Measurements from ENCODE around the gene CPVL. TPM values are rescaled to one million over a fixed set of nuclear protein-coding genes. Genes with fewer than 3 reads are reported as not detected.

CPVL gene
- total RNA-seq, 1 donor from 2014 or later, result not detected

- FAIRE-seq (peak; percentile 77), DNase-seq (ENCODE audit: low read depth) (no peak)
- H3K4me3 ChIP-seq (ENCODE audit: low read depth, low read length), result no peak overlapping the region
- no peaks in the 10 kb centered on the region for H3K27me3 ChIP-seq (ENCODE audit: control insufficient read depth, insufficient read depth, low read length)
- H3K36me3 ChIP-seq (ENCODE audit: control insufficient read depth, insufficient read depth, low read length), result no peaks in the 10 kb centered on the region
- no peak for TF ChIP-seq CTCF (IDR thresholded peaks at IDR 0.05; ENCODE audit: insufficient read depth, low read length, severe bottlenecking)
Measured at GRCh38 chr7:29022291-29022988, 123.9 kb downstream of the CPVL start.

GRCh38 chr7:29019896-29020295 lies 126.4 kb downstream of the CPVL start:
- no peak for TF ChIP-seq CTCF (IDR thresholded peaks at IDR 0.05; ENCODE audit: insufficient read depth, low read length, severe bottlenecking)
- FAIRE-seq (no peak), DNase-seq (ENCODE audit: low read depth) (no peak)
- no peaks in the 10 kb centered on the region for H3K27me3 ChIP-seq (ENCODE audit: control insufficient read depth, insufficient read depth, low read length)
- no peaks in the 10 kb centered on the region for H3K36me3 ChIP-seq (ENCODE audit: control insufficient read depth, insufficient read depth, low read length)
- H3K4me3 ChIP-seq (ENCODE audit: low read depth, low read length), result no peak overlapping the region

- H3K27me3 ChIP-seq (ENCODE audit: control insufficient read depth, insufficient read depth, low read length), result no peaks in the 10 kb centered on the region
- H3K36me3 ChIP-seq (ENCODE audit: control insufficient read depth, insufficient read depth, low read length), result no peaks in the 10 kb centered on the region
- FAIRE-seq (no peak), DNase-seq (ENCODE audit: low read depth) (peak; percentile 8)
- H3K4me3 ChIP-seq (ENCODE audit: low read depth, low read length), result no peak overlapping the region
- TF ChIP-seq CTCF (IDR thresholded peaks at IDR 0.05; ENCODE audit: insufficient read depth, low read length, severe bottlenecking), result peak; percentile 22
Measured at GRCh38 chr7:29019387-29019786, 127.0 kb downstream of the CPVL start.

- FAIRE-seq (no peak), DNase-seq (ENCODE audit: low read depth) (no peak)
- no peak for TF ChIP-seq CTCF (IDR thresholded peaks at IDR 0.05; ENCODE audit: insufficient read depth, low read length, severe bottlenecking)
- H3K27me3 ChIP-seq (ENCODE audit: control insufficient read depth, insufficient read depth, low read length), result no peaks in the 10 kb centered on the region
- no peaks in the 10 kb centered on the region for H3K36me3 ChIP-seq (ENCODE audit: control insufficient read depth, insufficient read depth, low read length)
- H3K4me3 ChIP-seq (ENCODE audit: low read depth, low read length), result no peak overlapping the region
Measured at GRCh38 chr7:29017713-29018112, 128.6 kb downstream of the CPVL start.

GRCh38 chr7:29014725-29015124 lies 131.6 kb downstream of the CPVL start:
- Histone ChIP-seq H3K27me3 (ENCODE audit: control insufficient read depth, insufficient read depth, low read length) (no peaks in the 10 kb centered on the region), H3K36me3 (ENCODE audit: control insufficient read depth, insufficient read depth, low read length) (no peaks in the 10 kb centered on the region), H3K4me3 (ENCODE audit: low read depth, low read length) (no peak overlapping the region)
- FAIRE-seq (no peak), DNase-seq (ENCODE audit: low read depth) (no peak)
- no peak for TF ChIP-seq CTCF (IDR thresholded peaks at IDR 0.05; ENCODE audit: insufficient read depth, low read length, severe bottlenecking)

GRCh38 chr7:29013931-29014330 lies 132.4 kb downstream of the CPVL start:
- H3K27me3 ChIP-seq (ENCODE audit: control insufficient read depth, insufficient read depth, low read length), result no peaks in the 10 kb centered on the region
- no peak for TF ChIP-seq CTCF (IDR thresholded peaks at IDR 0.05; ENCODE audit: insufficient read depth, low read length, severe bottlenecking)
- H3K4me3 ChIP-seq (ENCODE audit: low read depth, low read length), result no peak overlapping the region
- FAIRE-seq, result no peak
- DNase-seq (ENCODE audit: low read depth), result no peak
- no peaks in the 10 kb centered on the region for H3K36me3 ChIP-seq (ENCODE audit: control insufficient read depth, insufficient read depth, low read length)

All from bronchial epithelial cell (primary cell).